IPS DF 6.9 (cell line): ENCODE measurements around the gene FOXK2.

Experiments
- DNase-seq: peaks from one replicate; pipeline ENCODE4 v3.0.0-alpha.2; 2013; ENCODE audit warnings: low read depth, low spot score
- H3K27ac ChIP-seq: one replicate; pipeline ENCODE4 v1.5.1; 2013; ENCODE audit warnings: low read length, control low read depth
- H3K27me3 ChIP-seq: 2 replicates; pipeline ENCODE4 v1.6.1; 2013; ENCODE audit warnings: mild to moderate bottlenecking, low read length; ENCODE audit not compliant: control insufficient read depth, insufficient read depth
- H3K36me3 ChIP-seq: 2 replicates; pipeline ENCODE4 v1.6.1; 2013; ENCODE audit warnings: low read length; ENCODE audit not compliant: control insufficient read depth, insufficient read depth
- H3K4me1 ChIP-seq: 2 replicates; pipeline ENCODE4 v1.6.1; 2013; ENCODE audit warnings: low read length; ENCODE audit not compliant: control insufficient read depth, insufficient read depth
- H3K4me3 ChIP-seq: 2 replicates; pipeline ENCODE4 v1.5.1; 2013; ENCODE audit warnings: mild to moderate bottlenecking, low read length
- H3K9me3 ChIP-seq: 2 replicates; pipeline ENCODE4 v1.6.1; 2013; ENCODE audit warnings: low read length, inconsistent platforms; ENCODE audit not compliant: control insufficient read depth, insufficient read depth
- WGBS: extraction: QIAGEN DNeasy Blood & Tissue Kit; methylation state at CpG from one replicate; pipeline ENCODE4 v1.1.7; 2013; ENCODE audit warnings: mixed read lengths, missing lambda C conversion rate; ENCODE audit not compliant: insufficient read length, insufficient coverage; 5-methylcytosine and 5-hydroxymethylcytosine counted together

The FOXK2 gene

DNA sequence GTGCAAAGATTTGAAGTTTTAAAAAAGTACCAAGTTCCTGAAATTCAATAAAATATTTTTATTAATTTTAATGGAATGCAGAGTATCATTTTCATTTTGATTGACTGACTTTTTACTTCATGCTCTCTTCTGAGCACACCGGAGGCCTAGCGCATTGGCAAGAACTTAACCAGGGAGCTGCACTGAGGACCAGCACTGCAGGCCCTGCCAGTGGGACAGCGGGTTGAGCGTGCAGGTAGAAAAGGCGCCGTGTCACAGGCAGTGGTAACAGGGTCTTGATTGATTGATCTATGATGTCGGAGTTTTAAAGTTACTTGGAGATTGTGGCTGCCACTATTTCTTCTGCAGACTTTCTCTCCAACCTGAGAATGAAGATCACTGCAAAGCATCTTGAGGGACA, 85.0 kb downstream of the FOXK2 start:
- no peaks in the 10 kb centered on the region for H3K9me3 ChIP-seq
- no CpG with 5 or more reads among the region's 7 CpGs for WGBS
- H3K36me3 ChIP-seq = peaks cover 41% of the 10 kb centered on the region
- H3K27me3 ChIP-seq = no peaks in the 10 kb centered on the region
- H3K4me1 ChIP-seq = no peaks in the 10 kb centered on the region
- no peak for DNase-seq
- H3K4me3 ChIP-seq = no peak overlapping the region
- no peak overlapping the region for H3K27ac ChIP-seq

DNA sequence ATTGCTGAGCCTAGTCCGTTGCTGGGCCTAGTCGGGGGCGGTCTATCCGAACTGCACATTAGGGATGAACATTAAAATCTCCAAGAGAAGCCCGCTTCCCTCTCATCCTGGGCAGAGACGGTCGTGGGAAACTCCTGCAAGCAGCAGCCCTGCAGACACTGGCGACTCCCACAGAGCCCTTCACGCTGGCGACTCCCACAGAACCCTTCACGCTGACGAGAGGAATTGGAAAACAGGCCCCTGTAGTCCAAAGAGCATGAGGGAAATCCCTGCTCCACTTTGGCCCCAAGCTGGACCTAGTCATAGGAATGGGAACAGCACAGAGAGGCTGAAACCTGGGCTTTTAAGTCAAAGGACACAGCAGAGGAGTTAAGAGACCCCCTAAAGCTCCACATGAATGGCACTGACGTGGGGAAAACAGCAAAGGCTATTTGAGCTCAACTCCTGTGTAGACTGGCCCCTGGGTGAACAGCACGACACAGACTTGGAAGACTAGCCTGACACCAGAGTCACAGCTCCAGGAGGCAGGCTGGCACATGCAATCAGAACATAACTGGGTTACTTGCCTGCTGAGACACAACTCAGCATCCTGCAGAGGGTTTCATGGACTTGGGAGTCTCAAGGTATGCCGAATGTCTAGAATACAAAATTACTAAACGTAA, 86.5 kb downstream of the FOXK2 start:
- WGBS = no CpG with 5 or more reads among the region's 16 CpGs
- Histone ChIP-seq H3K36me3 (peaks cover 29% of the 10 kb centered on the region), H3K27me3 (no peaks in the 10 kb centered on the region), H3K4me1 (no peaks in the 10 kb centered on the region), H3K4me3 (no peak overlapping the region), H3K9me3 (no peaks in the 10 kb centered on the region), H3K27ac (no peak overlapping the region)
- DNase-seq = no peak

DNA sequence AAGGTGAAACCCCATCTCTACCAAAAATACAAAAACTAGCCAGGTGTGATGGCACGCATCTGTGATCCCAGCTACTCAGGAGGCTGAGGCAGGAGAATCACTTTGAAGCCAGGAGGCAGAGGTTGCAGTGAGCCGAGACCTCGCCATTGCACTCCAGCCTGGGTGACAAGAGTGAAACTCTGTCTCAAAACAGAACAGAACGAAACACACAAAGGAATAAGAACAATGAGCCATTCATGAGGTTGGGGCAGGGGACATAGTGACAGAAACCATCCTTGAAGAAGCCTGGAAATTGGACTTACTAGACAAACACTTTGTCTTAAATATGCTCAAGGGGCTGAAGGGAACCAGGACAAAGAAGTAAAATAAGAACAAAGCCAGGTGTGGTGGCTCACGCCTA, 89.3 kb downstream of the FOXK2 start:
- no CpG with 5 or more reads among the region's 5 CpGs for WGBS
- Histone ChIP-seq H3K27ac (no peak overlapping the region), H3K4me3 (no peak overlapping the region)

DNA sequence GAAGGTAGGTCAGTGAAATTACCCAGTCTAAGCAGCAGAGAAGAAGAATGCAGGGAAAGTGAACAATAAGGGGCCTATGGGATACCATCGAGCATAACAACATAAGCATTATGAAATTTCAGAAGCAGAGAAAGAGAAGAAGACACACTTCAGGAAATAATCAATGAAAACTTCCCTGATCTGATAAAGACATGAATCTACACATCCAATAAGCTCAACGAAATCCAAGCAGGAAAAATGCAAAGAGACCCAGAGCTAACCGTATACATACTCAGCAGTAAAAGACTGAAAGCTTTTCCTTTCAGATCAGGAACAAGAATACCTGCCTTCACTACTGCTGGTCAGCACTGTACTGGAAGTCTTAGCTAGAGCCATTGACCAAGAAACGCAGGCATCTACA, 90.1 kb downstream of the FOXK2 start:
- Histone ChIP-seq H3K4me1 (no peaks in the 10 kb centered on the region), H3K27me3 (no peaks in the 10 kb centered on the region), H3K36me3 (peaks cover 6% of the 10 kb centered on the region; the same call in 1 of the 2 replicates), H3K9me3 (no peaks in the 10 kb centered on the region), H3K27ac (no peak overlapping the region), H3K4me3 (no peak overlapping the region)
- DNase-seq = no peak
- no CpG with 5 or more reads among the region's 4 CpGs for WGBS

More for the DNA sequence above, 89.3 kb downstream of the FOXK2 start:
- Histone ChIP-seq H3K9me3 (no peaks in the 10 kb centered on the region), H3K36me3 (peaks cover 12% of the 10 kb centered on the region), H3K4me1 (no peaks in the 10 kb centered on the region), H3K27me3 (no peaks in the 10 kb centered on the region)
- no peak for DNase-seq

DNA sequence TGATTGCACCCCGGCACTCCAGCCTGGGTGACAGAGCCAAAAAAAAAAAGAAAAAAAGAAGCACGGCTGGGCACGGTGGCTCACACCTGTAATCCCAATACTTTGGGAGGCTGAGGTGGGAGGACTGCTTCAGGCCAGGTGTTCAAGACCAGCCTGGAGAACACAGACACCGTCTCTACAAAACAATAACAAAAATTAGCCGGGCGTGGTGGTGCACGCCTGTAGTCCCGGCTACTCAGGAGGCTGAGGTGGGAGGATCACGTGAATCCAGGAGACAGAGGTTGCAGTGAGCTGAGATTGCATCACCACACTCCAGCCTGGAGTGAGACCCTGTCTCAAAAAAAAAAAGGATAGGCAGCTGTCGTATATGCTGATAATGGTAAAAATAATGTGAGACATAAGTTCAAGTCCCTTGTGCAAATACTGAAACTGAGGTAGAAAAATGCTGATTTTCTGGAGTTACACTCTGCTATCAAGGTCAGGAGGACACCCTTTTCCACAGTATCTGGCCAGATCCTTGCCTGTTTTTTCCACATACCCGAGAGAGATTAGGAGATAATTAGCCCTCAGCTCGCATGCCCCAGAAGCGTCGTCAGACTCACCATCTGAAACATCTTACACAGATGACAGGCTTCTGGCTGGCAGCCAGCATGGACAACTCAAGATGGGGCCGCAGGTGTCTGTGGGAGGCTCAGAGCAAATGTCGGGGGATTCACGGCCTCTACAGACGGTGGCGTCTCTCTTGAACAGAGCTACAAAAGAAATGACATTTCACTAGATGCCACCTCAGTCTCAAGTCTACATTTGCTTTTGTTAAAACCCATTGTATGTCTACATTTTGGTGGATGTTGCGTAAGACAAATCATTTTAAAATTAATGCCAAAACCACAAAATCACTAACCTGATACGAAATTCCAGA, 91.9 kb downstream of the FOXK2 start:
- peaks cover 5% of the 10 kb centered on the region; the same call in 1 of the 2 replicates for H3K36me3 ChIP-seq
- no peaks in the 10 kb centered on the region for H3K4me1 ChIP-seq
- no peaks in the 10 kb centered on the region for H3K9me3 ChIP-seq
- H3K4me3 ChIP-seq = no peak overlapping the region
- WGBS = no CpG with 5 or more reads among the region's 21 CpGs
- no peak for DNase-seq
- H3K27me3 ChIP-seq = no peaks in the 10 kb centered on the region
- H3K27ac ChIP-seq = no peak overlapping the region

DNA sequence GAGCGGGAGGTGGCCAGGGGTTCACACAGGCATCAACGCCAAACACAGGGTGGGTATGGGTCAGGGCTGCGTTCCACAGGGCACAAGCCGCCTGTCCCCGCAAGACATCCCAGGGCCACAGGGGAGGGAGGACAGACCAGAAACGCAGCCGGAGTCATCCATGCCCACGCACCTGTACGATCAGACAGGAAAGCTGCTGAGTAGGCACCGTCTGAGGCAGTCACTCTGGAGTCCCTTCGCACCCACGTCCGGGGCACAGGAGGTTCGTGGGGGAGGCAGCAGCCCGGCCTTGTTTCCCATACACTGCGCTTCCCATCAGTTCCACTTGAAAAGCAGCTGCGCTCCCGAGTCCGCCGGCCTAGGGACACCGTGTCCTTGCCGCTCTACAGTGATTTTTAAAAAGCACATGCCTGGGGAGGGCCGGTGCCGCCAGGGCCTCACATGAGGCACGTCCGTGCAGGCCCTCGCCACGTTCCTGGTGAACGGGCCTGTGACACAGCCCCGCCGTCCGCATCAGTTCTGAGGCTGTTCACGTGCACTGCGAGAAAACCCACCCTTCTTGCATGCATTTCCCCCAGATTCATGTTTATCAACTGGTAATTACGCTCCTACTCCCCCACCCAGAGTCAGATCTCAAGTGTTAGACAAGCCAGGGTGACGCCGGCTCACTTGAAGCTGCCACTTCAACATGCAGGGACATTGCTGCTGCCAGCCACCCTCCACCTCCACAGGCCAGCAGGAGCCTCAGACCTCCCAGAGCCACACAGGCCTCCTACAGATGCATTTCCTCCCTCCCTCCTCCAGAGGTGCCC, 94.0 kb downstream of the FOXK2 start:
- Histone ChIP-seq H3K4me3 (no peak overlapping the region), H3K4me1 (no peaks in the 10 kb centered on the region), H3K36me3 (peaks cover 13% of the 10 kb centered on the region), H3K27ac (no peak overlapping the region), H3K9me3 (no peaks in the 10 kb centered on the region), H3K27me3 (no peaks in the 10 kb centered on the region)
- no CpG with 5 or more reads among the region's 37 CpGs for WGBS
- no peak for DNase-seq

DNA sequence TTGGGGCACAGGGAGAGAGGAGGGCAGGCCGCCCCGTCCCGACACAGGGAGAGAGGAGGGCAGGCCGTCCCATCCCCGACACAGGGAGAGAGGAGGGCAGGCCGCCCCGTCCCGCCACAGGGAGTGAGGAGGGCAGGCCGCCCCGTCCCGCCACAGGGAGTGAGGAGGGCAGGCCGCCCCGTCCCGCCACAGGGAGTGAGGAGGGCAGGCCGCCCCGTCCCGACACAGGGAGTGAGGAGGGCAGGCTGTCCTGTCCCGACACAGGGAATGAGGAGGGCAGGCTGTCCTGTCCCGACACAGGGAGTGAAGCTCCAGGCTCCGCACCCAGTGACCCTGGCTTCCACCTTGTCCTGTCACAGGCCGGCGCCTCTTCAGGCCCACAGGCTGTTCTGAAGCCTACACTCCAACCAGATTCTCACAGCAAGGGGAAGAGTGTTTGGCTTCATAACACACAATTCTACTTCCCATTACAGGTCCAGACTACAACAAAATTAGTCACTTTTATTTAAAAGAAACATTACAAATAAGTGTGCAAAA, 94.6 kb downstream of the FOXK2 start:
- Histone ChIP-seq H3K36me3 (peaks cover 14% of the 10 kb centered on the region), H3K27me3 (no peaks in the 10 kb centered on the region), H3K9me3 (no peaks in the 10 kb centered on the region), H3K4me3 (no peak overlapping the region), H3K4me1 (no peaks in the 10 kb centered on the region), H3K27ac (no peak overlapping the region)
- WGBS = no CpG with 5 or more reads among the region's 22 CpGs
- DNase-seq = no peak

DNA sequence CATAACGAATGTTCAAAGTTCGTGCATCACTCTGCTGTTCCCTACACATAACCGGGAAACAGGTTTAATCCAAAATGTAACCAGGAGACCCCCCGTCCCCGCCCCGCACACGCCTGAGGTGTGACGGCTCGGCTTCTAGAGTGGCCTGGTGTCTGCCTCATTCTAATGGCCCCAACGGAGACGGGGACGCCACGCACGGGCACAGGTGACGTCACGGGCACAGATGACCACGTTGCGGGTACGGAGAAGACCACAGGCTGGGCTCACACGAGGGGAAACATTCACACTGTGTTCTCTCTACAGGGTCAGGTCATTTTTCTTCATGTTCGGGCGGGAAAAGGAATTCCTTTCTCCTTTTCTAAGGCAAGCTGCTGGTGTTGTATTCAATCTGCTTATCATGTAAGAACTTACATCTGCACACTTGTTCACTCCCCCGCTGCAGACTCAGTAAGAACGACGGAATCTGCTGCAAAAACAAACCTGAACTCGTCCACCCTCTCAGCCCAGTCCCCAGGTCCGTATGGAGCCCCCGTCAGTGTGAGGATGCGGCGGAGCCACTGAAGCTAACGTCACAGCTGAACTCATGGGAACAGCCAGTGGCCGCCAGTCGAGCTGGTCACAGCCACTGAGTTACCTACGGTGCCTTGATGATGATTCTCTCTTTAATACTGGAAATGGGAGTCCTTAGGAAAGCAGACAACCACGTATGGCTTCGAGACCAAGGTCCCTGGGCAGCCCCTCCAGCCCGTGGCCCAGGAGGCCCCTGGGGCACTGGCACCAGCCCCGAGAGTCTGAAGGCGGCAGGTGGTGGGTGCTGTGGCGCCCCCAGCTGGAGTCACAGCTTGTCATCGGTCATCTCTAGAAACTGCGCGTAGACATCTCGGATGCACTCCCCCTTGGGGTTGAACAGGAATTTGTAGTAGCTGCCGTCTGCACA, 95.8 kb downstream of the FOXK2 start:
- Histone ChIP-seq H3K9me3 (no peaks in the 10 kb centered on the region), H3K27ac (no peak overlapping the region), H3K36me3 (peaks cover 21% of the 10 kb centered on the region), H3K4me1 (no peaks in the 10 kb centered on the region), H3K4me3 (no peak overlapping the region), H3K27me3 (no peaks in the 10 kb centered on the region)
- no peak for DNase-seq
- no CpG with 5 or more reads among the region's 45 CpGs for WGBS

DNA sequence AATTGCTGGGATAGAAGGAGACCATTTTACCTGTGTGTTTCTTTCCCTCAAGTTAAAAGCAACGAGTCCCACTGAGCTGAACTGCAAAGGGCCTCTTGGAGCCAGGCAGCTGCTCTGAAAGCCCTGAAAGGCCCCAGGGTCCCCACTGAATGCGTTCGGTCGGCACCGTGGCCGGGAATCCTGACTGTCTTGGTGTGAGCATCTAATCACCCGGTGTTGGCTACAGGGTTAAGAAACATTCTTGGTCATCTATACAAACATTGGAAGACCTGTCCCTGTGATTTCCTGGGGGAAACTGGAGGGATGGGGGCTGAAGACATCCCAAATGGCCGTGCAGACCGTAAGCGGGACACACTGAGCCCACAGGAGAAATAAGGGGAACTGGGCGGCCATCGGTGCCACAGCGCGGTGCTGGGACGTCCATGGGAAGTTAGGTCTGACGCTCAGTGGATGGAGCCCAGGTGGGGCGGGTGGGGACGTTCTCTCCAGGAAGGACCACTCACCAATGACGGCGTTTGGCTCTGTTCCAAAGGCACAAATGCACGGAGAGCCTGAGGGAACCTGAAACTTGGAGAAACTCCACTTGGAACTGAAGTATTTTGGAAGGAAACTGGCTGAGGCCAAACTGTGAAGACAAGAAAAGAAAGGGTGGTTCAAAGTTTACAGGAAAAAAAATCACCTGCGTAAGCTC, 96.6 kb downstream of the FOXK2 start:
- WGBS = no CpG with 5 or more reads among the region's 22 CpGs
- H3K36me3 ChIP-seq = peaks cover 22% of the 10 kb centered on the region
- no peak for DNase-seq
- no peaks in the 10 kb centered on the region for H3K27me3 ChIP-seq
- H3K9me3 ChIP-seq = no peaks in the 10 kb centered on the region
- H3K4me3 ChIP-seq = no peak overlapping the region
- H3K4me1 ChIP-seq = no peaks in the 10 kb centered on the region
- no peak overlapping the region for H3K27ac ChIP-seq
